ENCODE measurements around the gene MCTP2.

DNA sequence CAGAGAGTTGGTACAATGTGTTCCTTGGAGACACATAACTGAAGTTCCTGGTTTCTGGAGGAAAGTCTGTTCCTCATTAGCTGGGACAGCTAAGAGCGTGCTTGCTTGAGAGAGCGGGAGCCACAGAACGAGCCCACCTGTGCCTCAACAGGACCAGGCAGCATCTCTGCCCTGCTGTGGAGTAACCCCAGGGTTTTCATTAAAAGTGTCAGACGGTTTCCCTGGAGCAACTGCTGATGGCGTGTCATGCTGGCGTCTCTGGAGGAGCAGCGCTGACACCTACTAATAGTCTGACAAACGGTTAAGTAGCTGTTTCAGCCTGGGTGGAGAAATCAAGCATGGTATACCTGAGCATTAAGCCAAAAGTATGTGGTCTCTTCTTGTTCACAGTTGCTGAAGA is 150.0 kb downstream of the MCTP2 start:
- TF ChIP-seq EP300 (IDR thresholded peaks at IDR 0.05) (no peak), CTCF (IDR thresholded peaks at IDR 0.05) (no peak), POLR2A (IDR thresholded peaks at IDR 0.05) (no peak), POLR2AphosphoS5 (IDR thresholded peaks at IDR 0.05) (no peak)
